Inflammatory macrophage treated with lipopolysaccharide for 4 hours (primary cell): ENCODE measurements around the gene KDM2A.
A peak's percentile ranks its signal among the peaks of the same experiment; 100 is the strongest.

Experiments used
- DNase-seq: peaks from one replicate; pipeline ENCODE4 v3.0.0-alpha.2; 2020

Gene KDM2A

DNA sequence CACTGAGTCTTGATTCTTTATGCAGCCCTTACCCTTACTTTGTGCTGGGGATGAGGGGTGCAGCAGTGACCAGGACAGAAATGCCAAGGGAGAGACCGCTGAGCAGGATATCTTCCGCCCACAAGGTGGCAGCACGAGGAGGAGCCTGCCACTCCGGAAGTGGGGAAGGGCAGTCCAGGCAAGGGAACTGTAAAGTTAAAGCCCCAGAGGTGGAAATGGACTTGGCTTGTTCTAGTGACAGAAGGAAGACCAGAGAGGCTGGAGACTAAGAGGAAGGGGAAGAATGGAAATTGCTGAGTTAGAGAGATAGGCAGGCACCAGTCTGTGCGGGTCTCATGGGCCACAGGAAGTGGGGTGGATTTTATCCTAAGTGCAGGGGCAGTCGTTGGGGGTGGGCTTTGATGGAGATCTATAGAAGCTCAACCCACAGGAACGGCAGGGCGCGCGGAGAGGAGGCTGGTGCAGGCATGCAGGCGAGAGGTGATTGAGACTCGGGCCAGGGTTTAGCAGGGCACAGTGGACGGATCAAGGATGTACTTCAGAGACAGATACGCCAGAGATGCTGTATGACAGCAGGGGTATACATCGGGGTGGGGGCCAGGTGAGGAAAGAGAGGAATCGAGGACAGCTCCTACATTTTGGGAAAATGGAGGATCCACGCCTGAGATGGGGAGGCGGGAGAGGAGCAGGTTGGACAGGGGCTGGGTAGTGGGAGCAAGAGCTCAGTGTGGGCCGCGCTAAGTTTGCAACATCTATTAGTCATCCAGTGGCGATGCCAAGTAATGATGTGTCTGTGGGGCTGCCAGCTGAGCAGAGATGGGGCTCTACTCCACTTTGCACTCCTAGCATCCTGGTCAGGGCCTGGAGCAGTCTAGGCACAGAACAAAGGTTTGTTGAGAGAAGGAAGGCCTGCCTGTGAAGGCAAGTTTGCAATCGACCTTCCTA lies 143.9 kb downstream of the KDM2A start:
- peak; percentile 86 for DNase-seq

GRCh38 chr11:67264260-67264659 lies 145.2 kb downstream of the KDM2A start:
- DNase-seq, result no peak

DNA sequence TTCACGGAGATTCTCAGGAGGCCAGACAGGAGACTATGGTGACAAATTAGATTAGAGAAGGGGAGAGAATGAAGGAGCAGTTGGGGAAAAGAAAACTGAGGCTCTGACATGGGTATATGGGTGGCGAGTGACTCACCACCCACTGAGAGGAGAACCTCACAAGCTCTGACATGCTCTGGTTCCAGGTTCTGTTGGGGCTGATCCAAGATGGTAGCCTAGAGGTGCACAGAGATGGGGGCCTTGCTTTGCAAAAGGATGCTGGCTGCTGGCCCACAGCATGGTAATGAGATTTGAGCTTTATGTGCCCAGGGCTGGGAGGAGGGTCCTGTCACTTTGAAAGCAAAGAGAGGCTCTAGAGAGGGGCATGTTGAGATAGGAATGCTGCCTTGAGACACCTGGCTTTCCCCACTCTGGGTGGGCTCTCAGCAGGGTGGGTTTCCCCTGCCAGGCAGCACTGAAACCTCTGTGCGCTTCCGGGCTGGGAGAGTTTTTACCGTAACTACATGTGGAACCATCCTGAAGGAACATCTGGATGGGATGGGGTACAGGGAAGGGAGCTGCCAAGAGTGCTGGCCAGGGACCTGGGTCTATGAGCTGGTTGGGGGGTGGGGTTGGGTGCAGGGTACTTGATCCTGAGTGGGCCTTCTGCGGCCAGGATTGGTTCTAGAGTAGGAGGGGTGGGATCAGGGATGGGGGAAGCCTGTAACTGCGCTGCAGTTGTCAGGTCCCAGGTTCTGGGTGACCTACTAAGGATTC lies 146.0 kb downstream of the KDM2A start:
- no peak for DNase-seq

DNA sequence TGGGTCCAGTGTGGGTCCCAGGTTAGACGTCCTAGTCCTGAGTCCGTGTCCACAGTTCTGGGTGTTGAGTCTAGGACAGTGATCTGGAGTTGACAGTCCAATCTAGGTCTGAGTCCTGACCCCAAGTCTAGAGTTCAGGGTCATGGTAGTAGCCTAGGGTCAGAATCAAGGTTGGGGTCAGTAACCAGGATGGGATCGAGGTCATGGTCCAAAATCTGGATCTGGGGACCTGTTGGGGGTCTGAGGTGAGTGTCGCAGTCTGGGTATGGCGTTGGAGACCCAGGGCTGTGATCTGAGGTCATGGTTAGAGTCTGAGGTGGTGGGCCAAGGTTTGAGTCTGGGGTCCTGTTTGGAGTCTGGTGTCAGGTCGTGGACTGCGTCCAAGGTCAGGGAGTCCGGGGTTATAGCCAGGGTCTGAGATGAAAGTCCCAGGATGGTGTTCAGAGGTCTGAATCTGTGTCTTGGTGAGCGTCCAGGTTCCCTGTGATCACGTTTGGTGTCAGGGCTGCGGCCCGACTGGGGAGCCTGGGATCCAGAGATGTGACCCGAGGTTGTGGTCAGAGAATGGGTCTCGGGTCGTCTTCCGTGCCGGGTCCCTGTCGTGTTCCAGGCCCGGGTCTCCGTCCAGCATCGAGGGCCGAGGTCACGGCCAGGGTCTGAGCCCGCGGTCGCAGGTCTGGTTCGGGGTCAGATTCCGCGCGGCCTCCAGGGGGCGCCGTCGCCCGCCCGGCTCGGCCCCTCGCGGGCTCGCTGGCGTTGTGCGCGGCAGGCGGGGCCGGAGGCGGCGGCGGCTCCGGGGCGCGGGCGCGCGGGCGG lies 146.8 kb downstream of the KDM2A start:
- peak; percentile 75 for DNase-seq

- peak; percentile 70 for DNase-seq
Measured at GRCh38 chr11:67266449-67267187, 147.6 kb downstream of the KDM2A start, which contains the start of gene GRK2. TSS of gene GRK2 (plus strand) at chr11:67266473. CDS start at chr11:67266700, 227 bp downstream.

DNA sequence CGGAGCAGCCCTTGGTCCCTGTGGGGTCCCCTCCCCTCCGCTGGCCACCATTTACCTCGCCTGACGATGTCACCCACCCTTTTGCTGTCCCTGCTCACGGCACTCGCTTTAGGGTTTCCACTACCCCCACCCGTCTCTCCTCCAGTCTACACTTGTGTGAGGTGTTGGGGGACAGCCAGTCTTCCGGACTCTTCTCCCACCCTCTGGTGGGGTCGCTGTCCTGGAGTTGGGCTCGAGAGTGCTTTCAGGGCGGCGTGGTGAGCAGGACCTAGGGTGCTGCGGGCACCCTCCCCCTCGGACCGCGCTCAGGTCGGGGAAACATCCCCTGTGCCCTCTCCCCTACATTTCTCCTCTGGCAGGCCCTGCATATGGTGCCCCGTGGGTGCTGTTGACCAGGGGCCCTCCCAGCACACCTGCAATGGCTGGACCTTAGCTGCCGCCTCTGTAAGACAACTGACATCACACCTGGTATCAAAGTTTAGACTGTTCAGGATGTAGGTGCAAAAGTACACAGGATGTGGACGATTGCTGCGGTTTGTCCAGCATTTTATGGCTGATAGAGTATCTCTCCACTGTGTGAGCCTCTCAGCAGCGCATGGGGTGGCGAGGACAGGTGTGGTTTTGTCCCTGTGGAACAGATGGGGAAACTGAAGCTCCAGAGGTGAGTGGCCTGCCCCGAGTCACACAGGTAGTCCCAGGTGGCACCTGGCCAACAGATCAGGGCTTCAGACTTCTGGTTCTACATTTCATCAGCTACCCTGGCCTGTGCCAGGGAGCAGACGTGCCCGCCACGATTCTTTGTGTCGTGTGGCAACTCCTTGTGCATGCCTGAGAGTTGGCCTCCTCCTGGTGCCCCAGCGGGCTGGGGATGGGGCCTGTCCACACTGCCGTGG lies 148.4 kb downstream of the KDM2A start:
- no peak for DNase-seq

DNA sequence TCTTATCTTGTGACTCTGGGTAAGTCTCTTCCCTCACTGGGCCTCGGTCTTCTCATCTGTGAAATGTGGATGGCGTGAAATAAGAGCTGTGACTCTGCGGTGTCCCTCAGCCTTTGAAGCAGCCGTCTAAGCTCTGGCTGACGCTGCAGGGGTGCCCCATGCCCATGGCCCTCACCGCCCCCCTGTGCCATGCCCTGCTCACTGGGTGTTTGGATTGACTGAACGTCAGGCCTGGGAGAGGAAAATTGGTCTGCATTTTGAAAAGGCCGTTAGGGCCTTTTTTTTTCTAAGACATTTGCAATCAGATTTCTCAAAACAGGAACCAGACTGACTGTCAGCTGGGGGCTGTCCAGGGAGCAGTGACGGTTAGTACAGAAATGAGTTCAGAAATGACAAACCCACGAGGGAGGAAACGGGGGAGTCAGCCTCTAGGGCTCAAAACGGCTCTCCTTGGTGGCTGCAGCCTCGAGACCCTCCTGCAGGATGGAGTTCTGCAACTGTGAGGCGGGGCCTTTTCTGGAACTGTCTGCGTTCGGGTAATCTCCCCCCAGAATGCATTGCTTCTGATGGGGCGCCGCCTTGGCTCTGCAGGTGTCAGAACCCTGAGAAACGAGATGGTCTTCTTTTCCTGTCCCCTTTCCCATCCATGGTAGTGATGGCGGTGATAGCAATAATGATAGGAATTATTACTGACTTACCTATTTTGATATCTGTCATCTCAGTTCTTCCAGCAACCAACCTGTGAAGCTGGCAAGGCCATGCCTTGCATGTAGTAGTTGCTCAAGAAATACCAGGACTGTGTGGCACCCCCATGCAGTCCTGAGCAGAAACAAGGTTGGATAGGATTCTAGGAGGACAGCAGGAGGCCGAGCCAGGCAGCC lies 149.3 kb downstream of the KDM2A start:
- DNase-seq, result peak; percentile 91

DNA sequence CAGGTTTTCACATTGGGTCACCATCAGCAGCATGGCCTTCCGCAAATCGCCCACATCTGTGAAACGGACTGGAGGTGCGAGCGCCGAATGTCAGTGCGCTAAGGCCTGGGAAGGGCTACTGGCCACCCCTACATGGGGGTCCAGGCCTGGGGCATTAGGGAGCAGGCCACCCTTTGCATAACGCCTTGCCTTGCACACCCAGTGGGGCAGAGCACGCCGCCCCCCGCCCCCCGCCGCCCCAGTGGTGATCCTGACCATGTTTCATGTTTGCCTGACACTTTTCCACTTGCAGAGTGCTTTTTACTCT lies 149.9 kb downstream of the KDM2A start:
- DNase-seq, result no peak

DNA sequence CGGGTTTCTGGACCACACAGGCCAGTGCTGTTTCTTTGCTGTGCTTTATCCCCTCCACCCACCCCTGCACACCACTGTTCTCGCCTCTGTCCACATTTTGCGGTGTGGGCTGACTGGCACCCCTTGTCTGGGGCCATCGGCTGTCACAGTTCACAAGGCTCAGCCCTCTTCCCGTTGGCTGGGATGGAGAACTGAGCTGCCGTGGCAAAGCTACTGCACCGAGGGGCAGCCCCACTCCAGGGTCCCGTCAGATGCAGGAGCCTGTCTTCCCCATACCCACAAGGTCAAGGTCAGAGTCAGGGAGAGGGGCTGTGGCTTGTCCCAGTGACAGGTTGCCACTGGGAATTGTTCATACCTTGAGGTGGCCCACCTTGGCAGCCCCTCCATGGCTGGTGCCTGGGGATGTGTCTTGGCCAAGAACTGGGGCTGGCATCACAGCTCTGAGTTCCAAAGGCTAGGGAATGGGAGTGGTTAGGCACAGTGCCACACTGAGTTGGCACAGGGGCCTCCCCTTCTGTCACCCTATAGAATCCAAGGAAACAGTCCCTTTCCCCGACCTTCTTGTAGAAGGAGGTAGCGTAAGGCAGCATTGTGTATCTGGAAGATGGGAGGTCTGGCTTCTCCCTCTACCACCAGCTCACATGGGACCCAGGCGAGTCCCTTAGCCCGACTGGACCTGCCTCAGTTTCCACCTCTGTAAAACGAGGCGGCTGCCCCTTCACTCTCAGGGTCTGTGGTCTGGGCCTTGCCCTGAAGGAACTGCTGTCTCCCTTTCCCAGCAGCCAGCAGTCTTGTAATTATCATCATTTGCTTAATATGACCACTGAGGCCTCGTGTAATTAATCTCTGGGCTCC lies 150.6 kb downstream of the KDM2A start:
- DNase-seq, result no peak

- DNase-seq, result peak; percentile 35
Measured at GRCh38 chr11:67270256-67271204, 151.5 kb downstream of the KDM2A start.

GRCh38 chr11:67271205-67271540 lies 152.1 kb downstream of the KDM2A start:
- DNase-seq, result no peak

GRCh38 chr11:67271541-67272284 lies 152.7 kb downstream of the KDM2A start:
- DNase-seq, result peak; percentile 52

DNA sequence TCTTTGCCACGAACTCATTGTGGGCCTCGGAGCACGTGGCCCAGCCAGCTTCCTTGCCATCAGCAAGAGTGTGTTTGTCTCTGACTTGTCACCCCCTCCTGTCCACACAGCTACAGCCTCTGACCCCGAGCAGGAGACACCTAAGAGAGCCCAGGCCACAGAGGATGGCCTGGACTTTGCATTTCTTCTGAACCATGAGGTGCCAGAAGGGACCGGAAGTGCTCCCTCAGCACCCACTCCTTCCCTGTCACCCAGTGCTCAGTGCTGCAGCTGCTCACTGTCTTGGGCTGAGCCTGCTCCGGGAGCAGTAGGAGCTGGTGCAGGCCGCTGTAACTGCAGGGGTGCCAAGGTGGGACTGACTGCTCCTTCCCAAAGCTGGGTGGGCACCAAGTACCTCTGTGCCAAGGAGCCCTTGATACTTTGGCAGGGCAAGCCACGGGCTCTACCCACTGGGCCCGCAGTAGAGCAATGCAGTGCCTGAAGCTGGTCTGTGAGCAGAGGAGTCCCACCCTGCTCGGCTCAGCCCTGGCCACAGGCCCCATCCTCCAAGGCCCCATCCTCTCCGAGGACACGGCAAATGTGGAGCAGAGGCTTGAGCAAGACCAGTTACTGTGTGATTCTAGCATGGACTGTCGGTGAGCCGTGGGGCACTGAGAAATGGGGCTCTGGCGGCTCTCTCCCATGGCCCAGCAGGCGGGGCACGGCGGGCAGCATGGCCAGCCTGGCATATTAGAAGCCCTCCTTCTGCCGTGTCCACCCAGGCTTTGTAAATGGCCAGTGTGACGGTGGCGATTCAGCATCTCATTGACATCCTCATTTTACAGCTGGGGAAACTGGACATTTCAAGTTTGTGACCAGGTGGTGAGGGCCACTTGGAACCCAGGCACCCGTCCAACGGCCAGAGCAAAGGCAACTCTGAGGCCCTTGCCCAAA lies 153.5 kb downstream of the KDM2A start:
- peak; percentile 45 for DNase-seq

GRCh38 chr11:67273260-67273990 lies 154.4 kb downstream of the KDM2A start:
- DNase-seq, result no peak

DNA sequence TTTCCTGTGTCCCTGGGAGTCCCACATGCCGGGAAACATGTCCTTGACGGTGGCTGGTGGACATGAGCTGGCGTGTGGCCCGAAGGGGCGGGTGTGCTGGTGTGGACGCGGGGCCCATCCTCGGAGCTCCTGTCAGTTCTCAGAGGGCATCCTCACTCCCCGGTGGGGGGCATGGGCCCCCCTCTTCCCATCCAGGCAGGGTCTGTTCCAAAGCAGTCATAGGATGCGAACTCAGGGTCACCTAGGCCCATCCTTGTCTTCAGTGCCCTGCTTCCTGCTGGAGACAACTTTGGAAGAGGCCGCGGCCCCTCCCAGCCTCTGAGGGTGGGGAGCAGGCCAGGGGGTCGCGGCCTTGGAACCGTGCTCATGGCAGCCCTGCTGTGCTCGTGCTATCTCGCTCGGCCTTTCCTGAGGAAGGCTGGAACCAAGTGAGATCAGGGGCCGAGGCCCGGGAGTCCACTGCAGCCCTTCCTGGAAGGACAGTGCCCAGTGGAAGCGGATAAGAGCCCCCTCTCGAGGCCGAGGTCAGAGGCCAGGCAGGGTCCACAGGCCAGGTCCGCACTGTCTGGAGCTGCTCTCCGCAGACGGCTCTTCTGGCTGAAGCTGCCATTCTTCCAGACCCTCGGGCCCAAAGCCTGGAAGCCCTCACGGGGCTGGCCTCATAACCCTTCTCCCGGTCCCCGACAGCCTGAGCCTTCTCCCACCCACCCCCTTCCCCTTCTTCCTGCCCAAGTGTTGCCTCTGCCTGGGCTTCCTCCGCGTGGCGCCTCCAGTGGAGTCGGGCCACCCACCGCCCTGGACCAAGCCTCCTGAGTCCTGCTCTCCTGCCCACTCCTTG lies 155.9 kb downstream of the KDM2A start:
- no peak for DNase-seq
